Mucosa of descending colon (tissue), 3 donors: ENCODE data around the gene ALS2. TPM values are rescaled to one million over a fixed set of nuclear protein-coding genes. Genes with fewer than 3 reads are reported as not detected.
"Not testable (repeated sequence)": the region's sequence is repeated elsewhere in the genome, so short reads cannot be mapped to it uniquely, and the experiment has no call there.

Experiments used
- ATAC-seq: fragments of 200-7000 bp; cut with Tn5 transposase; one replicate; pipeline ENCODE4 v1.9.1; 2020; ENCODE audit warnings: mild to moderate bottlenecking, moderate library complexity
- DNase-seq, 3 donors: peaks; one replicate each; pipeline ENCODE4 v3.0.0-alpha.2; 2020
- H3K36me3 ChIP-seq: fragments of 200-600 bp; one replicate; pipeline ENCODE4 v1.8.0; 2021; ENCODE audit warnings: low read depth, mild to moderate bottlenecking
- H3K4me1 ChIP-seq: fragments of 200-600 bp; one replicate; pipeline ENCODE4 v1.8.0; 2021; ENCODE audit warnings: low read depth, mild to moderate bottlenecking
- H3K4me3 ChIP-seq: fragments of 200-600 bp; one replicate; pipeline ENCODE4 v1.8.0; 2021; ENCODE audit warnings: mild to moderate bottlenecking
- H3K9me3 ChIP-seq: fragments of 200-600 bp; one replicate; pipeline ENCODE4 v1.8.0; 2021; ENCODE audit warnings: mild to moderate bottlenecking
- CTCF ChIP-seq: fragments of 200-600 bp; IDR thresholded peaks from one replicate; pipeline ENCODE4 v1.8.0; 2022; ENCODE audit warnings: antibody characterized with exemption, mild to moderate bottlenecking
- intact Hi-C, 2 donors: fragments of 100-400 bp; cut with DNase I in 1 of 2; cut with micrococcal nuclease in 1 of 2; formaldehyde crosslinking; loops; one replicate each; pipeline versions ENCODE4 v1.11.0 to v1.11.1; 2022; cut with DNase I, micrococcal nuclease
- total RNA-seq, 3 donors: library from RNA; stranded (reverse); fragmentation: NEBNext Ultra II Directional in 2 of 3; extraction: Animal tissue kit (Norgen Biotek cat#: 25700) in 2 of 3; gene quantifications; one replicate each; pipeline versions ENCODE4 v1.2.1 to v1.2.4, GENCODE V29; 2021 to 2023
- donor health status: DM: no; HTN: no; CAD: no; lungs with moderate emphysema.
- donor health status: DM: no; HTN: no; CAD: no.
- donor health status: DM: no; HTN: yes; CAD: no.

Gene ALS2
- total RNA-seq, 3 donors from 2014 or later, result 8.8 to 18.2 (median 13.3) TPM

GRCh38 chr2:201808027-201808426, 27.3 kb upstream of the ALS2 start:
- ATAC-seq, result no peak
- H3K9me3 ChIP-seq, result no peaks in the 10 kb centered on the region
- intact Hi-C loops, result no loop called here
- no peaks in the 10 kb centered on the region for H3K36me3 ChIP-seq
- H3K4me1 ChIP-seq, result no peaks in the 10 kb centered on the region
- TF ChIP-seq CTCF, result no peak
- no peak for DNase-seq
- H3K4me3 ChIP-seq, result no peak overlapping the region

- no peaks in the 10 kb centered on the region for H3K9me3 ChIP-seq
- no peaks in the 10 kb centered on the region for H3K4me1 ChIP-seq
- TF ChIP-seq CTCF, result no peak
- intact Hi-C loops, result no loop called here
- no peak overlapping the region for H3K4me3 ChIP-seq
- ATAC-seq, result peak; percentile 13
- H3K36me3 ChIP-seq, result no peaks in the 10 kb centered on the region
- DNase-seq, result peak in 1 of 3 donors; percentile 9
Measured at GRCh38 chr2:201807452-201807999, 26.8 kb upstream of the ALS2 start.

- Histone ChIP-seq H3K4me1 (no peaks in the 10 kb centered on the region), H3K9me3 (no peaks in the 10 kb centered on the region), H3K4me3 (no peak within 1 kb of the TSS), H3K36me3 (no peaks in the 10 kb centered on the region)
- intact Hi-C loops, result no loop called here
- ATAC-seq (peak; percentile 17), DNase-seq (peak in 1 of 3 donors; percentile 18)
- no peak for TF ChIP-seq CTCF
Measured at GRCh38 chr2:201806442-201807170, 25.9 kb upstream of the ALS2 start, which contains the start of gene CDK15. CDK15 (plus strand) TSS chr2:201806537; CDS start chr2:201806665, 128 bp downstream.

- ATAC-seq, H3K9me3 ChIP-seq, H3K4me1 ChIP-seq, H3K36me3 ChIP-seq, DNase-seq, H3K4me3 ChIP-seq: not testable (repeated sequence)
- intact Hi-C loops, result loop anchor here (10.0 kb wide), 2 partner anchors 376 to 386 kb away; no protein-coding TSS in a partner anchor
Measured at GRCh38 chr2:201798914-201799285, 18.2 kb upstream of the ALS2 start.

GRCh38 chr2:201798252-201798913, 17.6 kb upstream of the ALS2 start:
- no peaks in the 10 kb centered on the region for H3K9me3 ChIP-seq
- H3K4me1 ChIP-seq, result no peaks in the 10 kb centered on the region
- intact Hi-C loops, result loop anchor here (10.0 kb wide), 2 partner anchors 376 to 386 kb away; no protein-coding TSS in a partner anchor
- DNase-seq (no peak), ATAC-seq (no peak)
- TF ChIP-seq CTCF, result no peak
- no peak overlapping the region for H3K4me3 ChIP-seq
- H3K36me3 ChIP-seq, result no peaks in the 10 kb centered on the region
